SIG-M5 treated with dmso at 0.1 percent for 504 hours (cell line): Measurements from ENCODE around the gene MARCKSL1.
A peak's percentile ranks its signal among the peaks of the same experiment; 100 is the strongest.

Source experiments
- DNase-seq: peaks from one replicate; lab custom pipeline; 2025; ENCODE audit not compliant: unreplicated experiment; lab: John Stamatoyannopoulos, UW

The MARCKSL1 gene

DNA sequence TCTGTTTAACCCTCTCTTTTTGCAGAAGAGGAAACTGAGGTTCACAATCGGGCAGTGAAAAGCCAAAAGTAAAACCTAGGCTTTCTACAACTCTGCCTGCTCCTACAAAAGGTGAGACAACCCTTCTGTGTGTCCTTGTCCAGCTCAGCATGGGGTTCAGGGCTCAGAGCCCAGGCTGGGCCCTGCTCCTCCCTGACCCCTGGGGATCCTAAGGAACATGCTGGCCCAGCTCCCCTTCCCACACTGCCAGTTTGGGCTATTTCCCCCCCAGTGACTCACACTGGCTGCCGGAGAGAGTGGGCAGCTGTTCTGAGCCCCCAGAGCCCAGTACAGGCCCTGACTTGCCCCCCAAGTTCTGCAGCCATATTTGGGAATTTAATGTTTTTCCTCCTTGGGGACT is 17.4 kb upstream of the MARCKSL1 start:
- no peak for DNase-seq

DNA sequence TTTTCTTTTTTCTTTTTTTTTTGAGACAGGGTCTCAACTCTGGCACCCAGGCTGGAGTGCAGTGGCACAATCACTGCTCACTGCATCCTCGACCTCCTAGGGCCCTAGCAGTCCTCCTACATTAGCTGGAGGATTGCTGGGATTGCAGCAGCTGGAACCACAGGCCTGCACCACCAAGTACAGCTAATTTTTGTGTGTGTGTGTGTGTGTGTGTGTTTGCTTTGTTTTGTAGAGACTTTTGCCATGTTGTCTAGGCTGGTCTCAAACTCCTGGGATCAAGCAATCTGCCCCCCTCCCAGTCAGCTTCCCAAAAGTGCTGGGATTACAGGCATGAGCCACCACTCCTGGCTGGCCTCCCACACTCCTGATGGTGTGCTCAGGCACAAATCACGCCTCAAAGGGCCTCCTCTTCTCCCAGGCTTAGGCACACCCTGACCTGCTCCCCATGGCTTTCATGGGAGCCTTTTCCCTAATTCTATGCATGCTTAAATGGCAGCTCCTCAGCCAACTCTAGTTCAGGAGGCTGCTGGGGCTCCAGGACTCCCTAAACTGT is 16.9 kb upstream of the MARCKSL1 start:
- DNase-seq = no peak

DNA sequence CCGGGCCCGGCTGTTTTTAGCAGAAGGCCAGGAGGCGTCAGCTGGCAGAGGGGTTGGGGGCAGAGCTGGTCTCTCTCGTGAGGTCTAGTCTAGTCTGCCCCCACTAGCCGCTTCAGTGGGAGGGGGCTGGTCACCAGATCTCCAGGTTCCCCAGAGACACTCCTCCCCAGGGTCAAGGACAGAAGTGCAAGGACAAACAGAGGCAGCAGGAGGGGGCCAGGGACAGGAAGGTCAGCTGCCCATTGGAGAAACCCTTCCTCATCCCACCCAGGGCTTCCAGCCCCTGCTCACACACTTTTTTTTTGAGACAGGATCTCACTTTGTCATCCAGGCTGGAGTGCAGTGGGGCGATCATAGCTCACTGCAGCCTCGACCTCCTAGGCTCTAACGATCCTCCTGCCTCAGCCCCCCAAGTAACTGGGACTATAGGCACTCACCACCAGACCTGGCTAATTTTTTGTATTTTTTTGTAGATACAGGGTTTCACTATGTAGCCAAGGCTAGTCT is 16.3 kb upstream of the MARCKSL1 start:
- DNase-seq = no peak

DNA sequence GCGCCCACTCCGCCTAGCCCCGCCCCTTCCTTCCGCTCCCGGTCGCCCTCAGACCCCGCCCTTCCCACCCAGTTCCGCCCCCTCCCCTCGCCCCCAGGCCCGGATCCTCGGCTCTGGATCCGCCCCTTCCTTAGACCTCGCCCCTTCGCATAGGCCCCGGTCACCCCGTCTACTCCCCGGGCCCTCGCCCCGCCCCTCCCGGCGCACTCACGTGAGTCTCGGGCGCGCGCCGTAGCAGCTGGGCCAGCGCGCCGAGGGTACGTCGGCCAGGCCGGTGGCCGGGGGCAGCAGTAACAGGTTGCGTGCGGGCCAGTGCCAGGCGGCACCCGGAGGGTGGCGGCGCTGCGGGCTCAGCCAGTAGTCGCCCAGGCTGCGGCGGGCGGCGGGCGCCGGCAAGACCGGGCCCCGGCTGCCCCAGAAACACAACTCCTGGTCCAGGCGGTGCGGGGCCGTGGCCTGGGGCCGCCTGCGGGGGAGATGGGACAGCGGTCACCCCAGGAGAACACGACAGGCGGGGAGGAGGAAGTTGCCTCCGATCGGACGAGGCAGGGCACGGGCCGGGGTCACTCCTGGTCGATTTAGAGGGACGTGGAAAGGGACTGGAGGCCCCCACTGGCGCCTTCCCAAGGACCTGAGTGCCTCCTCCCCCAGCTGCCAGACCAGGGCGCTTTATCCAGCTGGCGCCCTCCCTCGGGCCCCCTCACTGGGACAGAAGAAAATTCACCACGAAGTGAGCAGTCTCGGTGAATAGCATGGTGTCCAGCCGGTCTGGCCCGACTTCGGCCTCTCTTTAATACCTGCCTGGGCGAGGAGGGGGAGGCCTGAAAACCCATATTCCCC is 15.6 kb upstream of the MARCKSL1 start:
- DNase-seq = peak; percentile 85

DNA sequence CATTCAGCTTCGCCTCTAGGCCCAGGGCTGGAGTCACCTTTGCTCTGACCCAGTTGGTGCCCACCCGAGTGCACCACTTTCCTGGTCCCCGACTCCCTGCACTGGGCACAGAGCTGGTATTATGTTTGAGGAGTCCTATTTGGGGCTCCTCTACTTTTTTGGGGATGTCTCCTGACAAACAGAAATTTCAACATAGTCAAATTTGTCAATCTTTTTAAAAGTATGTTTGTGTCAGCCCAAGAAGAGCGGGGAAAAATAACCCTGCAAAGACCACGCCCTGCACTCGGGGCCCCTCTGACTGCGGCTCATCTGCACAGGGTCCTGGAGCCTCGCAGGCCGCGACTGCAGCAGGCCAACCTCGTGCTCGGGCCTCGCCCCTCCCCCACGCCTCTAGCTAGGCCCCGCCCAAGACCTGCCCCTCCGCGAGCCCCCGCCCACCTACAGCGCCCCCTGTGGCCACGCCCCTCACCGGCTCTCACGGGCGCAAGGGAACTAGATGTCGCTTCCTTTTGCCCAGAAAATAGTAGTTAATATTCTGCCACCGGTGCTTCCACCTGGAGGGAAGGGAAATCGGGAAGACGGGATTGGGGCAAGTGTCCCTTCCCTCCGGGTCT is 14.9 kb upstream of the MARCKSL1 start:
- peak; percentile 69 for DNase-seq

- no peak for DNase-seq
Measured at GRCh38 chr1:32349211-32349708, 13.2 kb upstream of the MARCKSL1 start.

DNA sequence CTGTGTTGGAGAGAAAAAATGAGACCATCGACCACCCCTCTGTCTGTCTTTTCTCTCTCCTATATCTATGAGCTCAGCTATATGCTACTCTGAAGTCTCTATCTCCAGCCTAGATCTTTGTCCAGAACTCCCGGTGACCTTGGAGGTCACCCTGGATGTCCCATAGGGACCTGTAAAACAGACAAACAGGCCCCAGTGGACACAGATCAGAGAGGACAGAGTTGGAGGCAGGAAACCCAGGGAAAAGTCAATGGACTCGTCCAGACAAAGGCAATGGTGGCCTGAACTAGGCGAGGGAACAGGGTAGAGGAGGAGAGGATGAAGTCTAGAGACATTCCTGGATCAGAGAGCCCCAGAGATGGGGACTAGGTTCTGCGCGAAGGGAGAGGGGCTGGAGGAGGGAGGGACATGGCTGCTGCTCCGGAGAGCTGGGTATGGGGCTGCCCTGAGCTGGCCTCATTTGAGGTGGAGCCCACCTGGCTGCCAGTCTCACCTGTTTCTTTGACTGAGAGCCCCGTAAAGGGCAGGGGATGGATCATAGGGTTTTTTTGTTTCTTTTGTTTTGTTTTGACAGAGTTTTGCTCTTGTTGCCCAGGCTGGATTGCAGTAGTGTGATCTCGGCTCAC is 10.6 kb upstream of the MARCKSL1 start:
- no peak for DNase-seq

- DNase-seq = no peak
Measured at GRCh38 chr1:32345289-32345827, 9.3 kb upstream of the MARCKSL1 start.

DNA sequence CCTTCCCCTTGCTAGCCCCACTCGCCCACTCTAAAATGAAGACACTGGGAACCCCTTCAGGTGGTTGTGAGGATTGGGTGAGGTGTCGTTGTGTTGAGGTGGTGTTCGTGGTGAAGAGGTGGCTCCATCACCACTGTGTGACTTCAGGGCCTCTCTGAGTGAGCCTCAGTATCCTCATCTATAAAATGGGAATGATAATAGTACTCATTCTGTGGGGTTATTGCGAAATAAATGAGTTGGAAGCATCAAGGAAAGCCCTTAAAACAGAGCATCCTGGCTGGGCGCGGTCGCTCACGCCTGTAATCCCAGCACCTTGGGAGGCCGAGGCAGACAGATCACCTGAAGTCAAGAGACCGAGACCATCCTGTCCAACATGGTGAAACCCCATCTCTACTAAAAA is 6.7 kb upstream of the MARCKSL1 start:
- DNase-seq = no peak

DNA sequence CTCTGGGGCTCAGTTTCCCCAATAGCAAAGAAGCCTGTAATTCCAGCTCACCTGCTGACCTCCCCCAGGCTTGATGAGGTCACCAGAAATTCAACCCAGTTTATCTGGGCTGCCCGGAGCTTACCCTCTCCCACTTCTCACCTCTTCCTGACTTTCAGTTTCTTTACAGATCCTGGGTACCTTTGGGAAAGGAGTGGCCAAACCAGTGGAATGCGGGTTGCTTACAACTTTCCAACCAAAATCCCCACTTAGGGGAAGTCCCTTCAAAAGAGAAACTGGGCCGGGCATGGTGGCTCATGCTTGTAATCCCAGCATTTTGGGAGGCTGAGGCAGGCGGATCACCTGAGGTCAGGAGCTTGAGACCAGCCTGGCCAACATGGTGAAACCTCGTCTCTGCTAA is 5.9 kb upstream of the MARCKSL1 start:
- DNase-seq = no peak

DNA sequence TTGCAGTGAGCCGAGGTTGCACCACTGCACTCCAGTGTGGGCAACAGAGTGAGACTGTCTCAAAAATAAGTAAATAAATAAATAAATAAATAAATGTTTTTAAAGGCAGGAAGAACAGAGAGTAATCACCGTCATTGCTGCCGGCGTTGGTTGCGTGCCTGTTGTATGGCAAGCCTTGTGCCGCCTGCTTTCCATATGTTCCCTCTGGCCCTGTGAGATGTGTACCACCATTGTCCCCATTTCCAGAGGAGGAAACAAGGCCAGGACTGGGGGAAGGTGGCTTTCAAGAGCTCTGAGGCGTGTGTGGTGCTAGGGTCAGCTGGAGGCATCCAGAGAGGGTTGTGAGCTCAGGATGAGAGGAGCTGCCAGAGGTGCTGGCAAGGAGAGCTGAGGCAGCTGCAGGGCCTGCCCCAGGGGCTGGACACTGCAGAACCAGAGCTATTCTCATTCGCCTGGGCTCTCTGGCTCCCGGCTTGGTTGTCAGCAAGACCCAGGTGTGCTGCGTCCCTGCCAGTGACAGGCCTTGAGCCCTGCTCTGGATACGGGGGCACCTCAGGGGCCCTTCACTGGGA is 5.2 kb upstream of the MARCKSL1 start:
- DNase-seq = no peak

DNA sequence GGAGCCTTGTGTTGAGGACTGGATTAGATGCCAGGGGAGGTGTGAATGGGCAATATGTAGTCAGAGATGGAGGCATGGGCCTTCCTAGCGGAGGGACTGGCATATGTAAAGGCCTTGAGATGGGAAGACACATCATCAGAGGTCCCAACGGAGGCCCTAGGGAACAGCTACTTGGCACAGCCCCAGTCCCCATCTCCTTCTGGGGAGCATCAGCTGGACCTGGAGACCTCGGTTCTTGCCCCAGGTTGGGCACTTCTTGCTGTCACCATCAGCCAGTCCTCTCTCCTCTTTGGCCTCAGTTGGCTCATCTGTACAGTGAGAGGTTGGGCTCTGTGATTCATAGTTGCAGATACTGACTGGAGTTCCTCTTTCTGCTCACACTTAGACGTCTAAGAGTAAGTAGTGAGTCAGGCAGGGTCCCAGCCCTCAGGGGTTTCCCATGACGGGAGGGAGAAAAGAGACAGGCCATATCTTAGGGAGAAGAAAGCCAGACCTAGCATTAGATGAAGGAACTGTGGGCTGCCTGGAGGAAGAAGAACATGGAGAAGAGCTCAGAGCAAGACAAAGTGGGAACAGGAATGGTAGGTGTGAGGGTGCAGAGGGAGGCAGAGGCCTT is 3.4 kb upstream of the MARCKSL1 start:
- peak; percentile 88 for DNase-seq

DNA sequence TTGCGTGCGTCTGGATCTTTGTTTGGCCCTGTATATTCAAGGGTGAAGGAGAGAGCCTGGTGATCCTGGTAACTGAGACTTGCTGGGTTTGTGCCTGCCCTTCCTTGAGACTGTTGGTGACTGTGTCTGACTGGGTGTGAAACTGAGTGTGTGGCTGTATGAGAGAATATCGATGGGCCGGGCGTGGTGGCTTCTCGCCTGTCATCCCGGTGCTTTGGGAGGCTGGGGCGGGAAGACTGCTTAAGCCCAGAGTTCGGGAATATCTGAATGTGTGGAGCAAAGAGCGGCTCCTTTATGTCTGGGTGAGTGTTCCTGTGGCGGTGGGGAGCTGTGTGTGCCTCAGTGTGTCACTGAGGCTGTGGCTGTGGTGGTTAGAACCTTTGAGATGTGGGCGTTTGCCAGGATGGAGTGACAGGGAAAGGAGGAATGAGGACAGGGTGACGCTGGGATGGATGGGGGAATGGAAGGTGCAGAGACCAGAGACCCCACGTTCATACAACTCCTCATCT is 2.7 kb upstream of the MARCKSL1 start:
- DNase-seq = no peak

DNA sequence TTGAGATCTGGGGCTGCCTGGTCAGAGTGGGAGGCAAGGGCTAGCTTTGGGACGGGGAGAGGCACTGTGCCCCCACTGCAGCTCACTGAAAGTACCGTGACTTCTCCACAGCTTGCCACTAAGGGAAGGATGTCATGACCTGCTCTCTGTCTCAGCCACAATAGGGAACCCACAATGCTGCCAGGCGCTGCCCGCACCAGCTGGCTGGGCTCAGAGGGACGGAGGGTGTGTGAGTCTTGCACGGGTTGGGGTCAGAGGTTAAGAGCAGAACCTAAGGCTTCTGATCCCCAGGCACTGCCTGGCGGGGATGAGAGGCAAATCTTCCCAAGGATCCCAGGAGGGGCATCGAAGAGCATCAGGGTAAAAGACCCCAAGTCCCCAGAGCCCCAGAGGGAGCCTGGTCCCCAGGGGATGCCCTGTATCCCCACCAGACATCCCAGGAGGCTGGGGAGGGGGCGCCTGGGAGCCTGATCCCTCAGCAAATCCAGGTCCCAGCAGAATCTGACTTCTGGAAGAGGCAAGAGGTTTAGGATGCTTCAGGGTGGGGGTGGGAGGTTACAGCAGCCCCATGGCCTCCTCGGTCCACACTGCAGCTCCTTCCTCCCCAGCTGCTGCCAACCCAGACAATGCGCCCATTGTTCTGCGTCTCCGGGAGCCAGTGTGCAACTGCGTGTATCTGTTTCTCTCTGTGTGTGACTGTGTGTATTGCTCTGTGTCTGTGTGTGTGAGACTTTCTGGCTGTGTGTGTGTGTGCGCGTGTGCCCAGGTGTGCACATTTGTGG is 2.0 kb upstream of the MARCKSL1 start:
- DNase-seq = peak; percentile 38

GRCh38 chr1:32336963-32337675 is 1.1 kb upstream of the MARCKSL1 start:
- peak; percentile 93 for DNase-seq

- DNase-seq = no peak
Measured at GRCh38 chr1:32336591-32336932, 529 bp upstream of the MARCKSL1 start.

DNA sequence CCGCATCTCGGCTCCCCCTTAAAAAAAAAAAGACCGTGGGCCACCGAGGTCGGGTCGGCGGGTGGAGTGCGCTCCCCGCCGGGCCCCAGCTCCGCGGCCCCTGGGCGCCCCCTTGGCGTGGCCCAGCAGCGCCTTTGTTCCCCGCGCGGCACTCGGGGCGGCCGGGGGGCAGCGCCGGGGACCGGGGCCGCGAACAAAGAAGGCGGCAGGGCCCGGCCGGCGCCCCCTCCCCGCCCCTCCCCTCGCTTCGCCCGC is 571 bp downstream of the MARCKSL1 start:
- no peak for DNase-seq

- no peak for DNase-seq
Measured at GRCh38 chr1:32334864-32335534, 1.0 kb downstream of the MARCKSL1 start.
